NCI-H1417 (cell line): Measurements from ENCODE around the gene STON2.

Experiments used
- DNase-seq, 3 experiments: peaks; one replicate each; lab custom pipeline; 2025; lab: John Stamatoyannopoulos, UW

The STON2 gene

DNA sequence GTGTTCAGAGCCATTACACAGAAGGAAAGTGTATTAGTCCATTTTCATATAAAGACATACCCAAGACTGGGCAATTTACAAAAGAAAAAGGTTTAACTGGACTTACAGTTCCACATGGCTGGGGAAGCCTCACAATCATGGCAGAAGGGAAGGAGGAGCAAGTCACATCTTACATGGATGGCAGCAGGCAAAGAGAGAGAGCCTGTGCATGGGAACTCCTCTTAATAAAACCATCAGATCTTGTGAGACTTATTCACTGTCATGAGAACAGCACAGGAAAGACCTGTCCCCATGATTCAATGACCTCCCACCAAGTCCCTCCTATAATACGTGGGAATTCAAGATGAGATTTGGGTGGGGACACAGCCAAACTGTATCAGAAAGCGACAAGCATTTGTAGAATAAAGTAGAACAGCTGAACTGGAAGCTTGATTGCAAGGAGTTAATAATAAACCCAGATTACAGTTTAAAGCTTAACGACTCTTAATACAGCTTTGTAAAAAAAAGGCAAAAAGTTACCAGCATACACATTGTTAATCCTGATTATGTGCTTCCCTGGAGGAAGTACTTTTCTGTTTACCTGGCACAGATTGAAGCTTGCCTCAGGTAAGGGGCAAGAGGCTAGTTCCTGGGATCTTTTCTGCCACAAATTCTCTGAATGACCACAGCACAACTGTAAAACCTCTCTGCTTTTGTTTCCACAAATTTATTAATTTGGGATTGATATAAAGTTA lies 18.1 kb upstream of the STON2 start:
- DNase-seq = no peak

- no peak for DNase-seq
Observed at GRCh38 chr14:81416981-81417380, 16.9 kb upstream of the STON2 start.

DNA sequence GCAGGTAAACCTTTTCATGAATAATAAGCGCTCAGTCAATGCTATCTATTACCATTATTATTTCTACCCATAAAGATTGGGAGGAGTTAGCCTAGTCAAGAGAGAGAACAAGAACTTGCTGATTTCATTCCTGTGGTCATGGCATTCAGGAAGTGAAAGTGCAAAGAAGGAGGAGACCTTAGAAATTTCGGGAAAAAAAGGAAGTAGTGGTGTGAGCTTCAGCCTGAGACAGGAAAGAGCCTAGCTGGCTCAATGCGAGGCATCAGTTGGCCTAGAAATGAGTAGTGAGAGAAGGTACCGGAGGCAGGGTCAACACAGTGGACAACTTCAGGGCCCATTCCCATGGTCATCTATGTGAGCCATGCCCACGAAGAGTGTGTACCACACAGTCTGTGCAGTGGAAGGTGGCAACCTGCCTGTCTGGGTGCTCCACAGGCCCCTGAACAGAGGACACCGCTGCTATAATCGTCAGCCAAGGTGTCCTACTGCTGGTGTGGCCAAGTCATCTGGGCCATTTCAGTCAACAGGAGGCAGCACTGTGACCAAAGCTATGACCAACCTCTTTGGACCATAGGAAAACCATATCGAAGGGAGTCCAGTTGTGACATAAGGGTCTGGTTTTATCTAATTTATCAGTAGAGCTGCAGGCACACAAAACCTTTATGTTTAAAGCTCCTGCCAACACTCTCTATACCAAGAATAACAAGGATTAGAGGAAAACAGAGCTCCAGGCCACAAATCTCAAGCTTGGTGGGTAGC lies 16.2 kb upstream of the STON2 start:
- DNase-seq = no peak

- DNase-seq = no peak
Observed at GRCh38 chr14:81415781-81416180, 15.7 kb upstream of the STON2 start.

GRCh38 chr14:81414123-81414522 lies 14.0 kb upstream of the STON2 start:
- DNase-seq = no peak

- no peak for DNase-seq
Observed at GRCh38 chr14:81412779-81413178, 12.7 kb upstream of the STON2 start.

GRCh38 chr14:81408595-81408994 lies 8.5 kb upstream of the STON2 start:
- DNase-seq = no peak

- DNase-seq = peak in 1 of 3 experiments; percentile 6
Observed at GRCh38 chr14:81406863-81407262, 6.7 kb upstream of the STON2 start.

- DNase-seq = no peak
Observed at GRCh38 chr14:81402123-81402495, 2.0 kb upstream of the STON2 start.

DNA sequence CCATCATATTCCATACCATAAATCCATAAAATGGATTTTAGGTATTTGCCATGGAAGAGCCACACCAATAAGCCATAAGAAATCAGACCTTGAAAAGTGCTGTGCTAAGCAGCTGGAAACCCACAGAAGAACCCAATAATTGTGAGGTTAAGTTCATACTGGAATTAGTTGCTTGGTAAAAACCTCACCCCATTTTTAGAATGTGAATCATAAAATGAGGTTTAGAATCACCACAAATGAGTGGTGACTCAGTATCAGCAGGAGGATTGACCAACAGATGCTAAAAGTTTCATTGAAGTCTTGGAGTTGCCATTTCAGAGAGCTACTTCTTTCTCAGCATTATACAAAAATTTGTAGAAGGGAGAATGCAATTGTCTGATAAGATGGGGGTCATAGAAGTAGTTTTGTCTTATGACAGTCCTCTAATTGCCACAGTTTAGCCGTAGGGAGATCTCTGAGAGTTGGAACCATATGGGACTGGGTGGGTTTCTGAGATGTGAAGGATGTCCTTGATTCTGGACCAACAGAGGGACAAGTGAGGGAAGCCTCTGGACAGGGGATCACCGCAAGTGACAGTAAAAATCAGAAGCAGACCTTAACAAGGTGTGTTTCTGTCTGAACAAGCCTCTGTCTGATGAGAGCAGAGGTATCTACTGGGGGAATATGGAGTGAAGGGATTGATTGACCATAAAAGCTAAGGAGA lies 1.4 kb upstream of the STON2 start:
- DNase-seq = no peak

DNA sequence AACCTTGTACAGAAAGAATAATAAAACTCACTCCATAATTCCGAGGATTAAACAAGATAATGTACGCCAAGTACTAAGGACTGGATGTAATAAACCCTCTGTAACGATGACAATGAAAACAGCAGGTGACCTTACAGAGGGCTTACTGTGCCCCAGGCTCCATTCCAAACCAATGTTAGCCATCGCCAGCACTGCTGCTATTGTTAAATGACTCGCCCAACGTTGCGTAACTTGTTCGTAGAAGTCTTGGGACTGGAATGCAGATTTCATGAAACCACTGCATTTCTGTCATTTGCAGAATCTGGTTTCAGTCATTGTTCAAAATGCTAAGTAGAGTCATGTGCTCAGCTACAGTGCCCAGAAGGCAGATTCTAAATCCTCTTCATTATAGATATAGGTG lies 728 bp upstream of the STON2 start:
- DNase-seq = peak in 2 of 3 experiments; percentile 15 to 33

- DNase-seq = no peak
Observed at GRCh38 chr14:81398196-81398891, 1.8 kb downstream of the STON2 start.

DNA sequence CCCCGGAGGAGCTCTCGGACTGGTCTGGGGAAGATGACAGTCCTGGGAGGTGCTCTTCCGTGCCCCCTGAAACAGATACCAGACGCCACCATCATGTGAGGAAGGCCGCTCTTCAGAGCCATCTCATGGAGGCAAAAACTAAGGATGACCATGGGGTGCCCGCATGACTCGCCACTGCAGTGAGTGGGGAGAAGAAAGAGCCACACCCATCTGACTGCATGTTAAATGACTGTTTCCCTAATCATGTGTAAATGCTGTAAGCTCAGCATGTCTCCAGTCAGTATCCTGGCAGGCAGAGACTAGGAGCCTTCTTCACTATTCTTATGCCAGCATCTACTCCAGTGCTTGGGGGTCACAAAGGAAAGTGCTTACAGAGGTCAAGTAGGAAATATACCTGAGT lies 4.0 kb downstream of the STON2 start:
- DNase-seq = no peak

DNA sequence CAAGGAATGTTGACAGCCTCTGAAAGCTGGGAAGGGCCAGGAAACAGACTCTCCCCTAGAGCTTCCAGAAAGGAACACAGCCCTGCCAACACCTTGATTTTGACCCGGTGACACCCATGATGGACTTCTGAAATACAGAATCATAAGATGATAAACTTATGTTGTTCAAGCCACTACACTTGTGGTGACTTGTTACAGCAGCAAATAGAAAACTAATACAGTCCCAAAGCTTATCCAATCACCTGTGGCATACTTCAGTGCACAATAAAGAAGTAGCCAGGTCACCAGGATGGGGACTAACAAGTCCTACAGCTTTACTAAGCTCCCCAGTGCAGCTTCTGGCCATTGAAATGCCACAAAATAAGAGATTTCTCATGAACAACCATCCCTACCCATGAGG lies 5.4 kb downstream of the STON2 start:
- no peak for DNase-seq

GRCh38 chr14:81392976-81393643 lies 7.0 kb downstream of the STON2 start:
- DNase-seq = no peak

GRCh38 chr14:81392052-81392451 lies 8.1 kb downstream of the STON2 start:
- DNase-seq = no peak

DNA sequence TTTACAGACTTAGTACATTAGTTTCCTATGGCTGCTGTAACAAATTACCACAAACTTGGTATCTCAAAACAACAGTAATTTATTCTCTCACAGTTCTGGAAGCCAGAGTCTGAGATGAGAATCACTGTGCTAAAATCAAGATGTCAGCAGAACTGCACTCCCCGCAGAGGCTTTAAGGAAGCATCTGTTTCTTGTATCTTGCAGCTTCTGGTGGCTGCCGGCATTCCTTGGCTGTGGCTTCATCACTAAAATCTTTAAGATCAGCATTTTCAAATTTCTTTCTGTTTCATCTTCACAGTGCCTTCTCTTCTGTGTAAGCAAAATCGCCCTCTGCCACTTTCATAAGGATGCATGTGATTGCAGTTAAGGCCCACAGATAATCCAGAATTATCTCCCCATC lies 9.4 kb downstream of the STON2 start:
- no peak for DNase-seq

DNA sequence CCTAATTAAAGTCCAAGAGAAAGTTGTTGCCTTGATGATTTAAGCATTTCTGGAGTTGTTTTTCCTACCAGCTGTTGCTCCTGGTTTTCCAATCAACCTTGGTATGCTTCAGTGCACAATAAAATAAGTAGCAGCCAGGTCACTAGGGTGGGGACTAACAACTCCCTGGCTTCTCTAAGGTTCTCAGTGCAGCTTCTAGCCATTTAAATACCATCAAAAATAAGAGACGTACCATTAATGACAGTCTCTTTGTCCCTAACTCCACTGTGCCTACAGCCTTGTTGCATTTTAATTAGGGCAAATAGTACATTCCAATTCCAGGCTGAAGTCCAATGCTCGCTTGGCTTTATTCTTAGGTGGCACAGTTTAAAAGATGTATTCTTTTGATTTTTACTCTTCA lies 11.8 kb downstream of the STON2 start:
- no peak for DNase-seq

GRCh38 chr14:81386290-81386745 lies 13.8 kb downstream of the STON2 start:
- DNase-seq = peak in 1 of 3 experiments; percentile 17

GRCh38 chr14:81385886-81386285 lies 14.2 kb downstream of the STON2 start:
- DNase-seq = no peak

DNA sequence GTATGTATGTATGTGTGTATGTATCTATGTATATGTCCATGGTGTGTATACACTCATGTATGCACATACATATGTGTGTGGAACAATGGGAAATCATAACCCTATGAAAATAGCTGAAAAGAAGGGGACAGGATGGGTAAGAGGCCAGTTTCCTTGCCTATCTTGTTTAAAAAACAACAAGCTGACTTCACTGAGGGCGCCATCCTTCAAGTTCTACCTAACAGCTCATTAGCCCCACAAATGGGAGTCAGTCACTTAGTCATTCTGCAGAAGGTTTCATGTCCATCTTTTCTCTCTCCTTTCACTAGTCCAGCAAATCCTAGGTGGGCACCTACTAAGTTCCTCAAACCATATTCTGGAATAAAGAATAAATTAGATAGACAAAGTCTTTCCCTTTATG lies 14.7 kb downstream of the STON2 start:
- DNase-seq = no peak

GRCh38 chr14:81384900-81385299 lies 15.2 kb downstream of the STON2 start:
- peak; percentile 11 to 82 (median 30) for DNase-seq
